GM19238 (cell line): Measurements from ENCODE around the gene GALNT2.

Experiments used
- DNase-seq: peaks from one replicate; pipeline ENCODE4 v3.0.0; 2011; ENCODE audit warnings: low spot score; ENCODE audit not compliant: insufficient read length

The GALNT2 gene

GRCh38 chr1:230207598-230207997 is 140.6 kb downstream of the GALNT2 start:
- no peak for DNase-seq

- DNase-seq: peak; percentile 38
Measured at GRCh38 chr1:230208619-230209261, 141.7 kb downstream of the GALNT2 start.

DNA sequence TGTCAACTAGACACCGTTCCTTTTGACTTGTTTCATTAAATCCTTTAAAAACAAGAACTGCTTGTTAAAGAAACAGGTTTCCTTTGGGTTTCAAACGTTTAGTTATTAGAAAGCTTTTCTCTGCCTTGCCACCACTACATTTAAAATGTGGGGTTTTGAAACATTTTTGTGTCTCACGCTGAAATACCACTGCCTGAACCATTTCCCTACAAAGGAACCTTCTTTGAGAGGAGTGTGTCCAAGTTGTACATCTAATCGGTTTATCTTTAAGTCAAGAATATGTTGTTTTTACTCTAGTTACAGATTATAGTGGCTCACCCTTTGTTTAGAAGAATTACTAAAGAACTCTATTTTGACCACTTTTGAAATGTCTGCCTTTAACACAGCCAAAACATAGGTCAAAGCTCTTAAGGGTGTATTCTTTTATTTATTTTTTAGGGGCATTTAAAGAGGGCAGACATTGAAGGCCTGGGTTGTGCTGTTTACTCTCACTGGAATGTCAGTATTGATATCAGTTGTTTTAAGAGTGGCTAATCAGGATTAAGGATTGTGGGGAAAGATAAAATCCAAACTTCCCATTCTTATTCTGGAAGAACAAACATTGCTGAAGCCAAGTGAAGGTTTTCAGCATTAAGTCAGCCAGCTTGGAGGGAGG is 143.4 kb downstream of the GALNT2 start:
- DNase-seq: no peak

- no peak for DNase-seq
Measured at GRCh38 chr1:230210981-230211336, 143.9 kb downstream of the GALNT2 start.

- no peak for DNase-seq
Measured at GRCh38 chr1:230211436-230212145, 144.6 kb downstream of the GALNT2 start.

GRCh38 chr1:230212405-230212936 is 145.4 kb downstream of the GALNT2 start:
- no peak for DNase-seq

DNA sequence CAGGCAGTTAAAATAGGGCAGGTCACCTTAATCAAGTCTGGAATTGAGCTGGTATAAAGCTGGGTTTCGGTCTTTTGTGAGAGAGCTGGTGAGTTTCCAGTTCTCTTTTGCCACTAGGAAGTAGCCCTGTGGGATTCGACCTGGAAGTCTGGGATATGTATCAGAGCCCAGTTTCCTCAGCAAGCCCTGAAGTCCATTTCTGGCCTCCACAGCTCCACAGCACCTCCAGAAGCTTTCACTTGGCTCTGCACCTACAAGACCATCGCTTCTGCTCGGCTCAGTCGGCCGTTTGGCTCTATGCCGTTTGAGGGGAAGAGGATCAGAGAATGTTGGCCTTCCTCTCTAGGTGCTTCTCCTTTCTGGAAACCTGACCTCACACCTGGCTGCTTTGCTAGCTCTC is 148.0 kb downstream of the GALNT2 start:
- no peak for DNase-seq

DNA sequence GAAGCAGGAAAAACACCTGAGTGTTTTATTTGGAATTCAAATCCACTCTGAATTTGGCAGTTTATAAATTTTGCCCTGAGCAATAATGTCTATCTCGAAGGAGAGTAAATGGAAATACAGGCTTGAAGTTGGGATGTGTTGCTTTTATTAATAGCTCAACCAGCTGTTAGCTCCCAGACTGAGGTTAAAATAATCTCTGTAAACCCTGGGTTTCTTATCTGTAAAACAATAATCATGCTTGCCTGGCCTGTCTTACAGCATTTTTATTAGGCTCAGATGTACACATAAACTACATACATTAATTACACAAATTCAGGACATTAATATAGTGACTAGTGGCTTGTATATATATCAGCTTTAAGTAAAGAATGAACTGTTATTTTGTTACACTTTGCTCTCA is 148.5 kb downstream of the GALNT2 start:
- no peak for DNase-seq

DNA sequence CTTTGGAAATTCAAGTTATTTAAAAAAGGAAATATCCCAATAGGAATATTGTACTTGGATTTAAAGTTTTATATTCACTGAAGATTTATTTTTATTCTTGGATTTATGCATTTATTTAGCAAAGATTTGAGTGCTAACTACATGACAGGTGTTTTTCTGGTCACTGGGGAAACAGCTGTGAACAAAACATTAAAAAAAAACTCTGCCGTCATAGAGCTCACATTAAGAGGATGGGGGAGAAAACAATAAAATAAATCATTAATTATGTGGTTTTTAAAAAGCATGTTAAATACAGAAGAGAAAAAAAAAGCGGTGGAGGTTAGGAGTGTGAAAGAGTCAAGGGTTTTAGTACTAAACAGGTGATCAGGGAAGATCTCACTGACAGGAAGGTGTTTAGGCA is 149.9 kb downstream of the GALNT2 start:
- DNase-seq: no peak

DNA sequence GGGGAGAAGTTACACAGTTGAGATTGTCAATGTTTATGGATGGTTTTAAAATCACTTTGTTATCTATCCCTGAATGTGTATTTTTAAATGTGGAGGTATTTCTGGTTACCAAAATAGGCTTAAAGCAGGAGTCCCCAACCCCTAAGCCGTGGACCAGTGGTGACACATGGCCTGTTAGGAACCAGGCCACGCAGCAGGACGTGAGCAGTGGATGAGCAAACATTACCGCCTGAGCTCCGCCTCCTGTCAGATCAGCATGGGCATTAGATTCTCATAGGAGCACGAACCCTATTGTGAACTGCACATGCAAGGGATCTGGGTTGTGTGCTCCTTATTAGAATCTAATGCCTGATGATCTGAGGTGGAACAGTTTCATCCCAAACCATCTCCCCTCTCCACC is 151.6 kb downstream of the GALNT2 start:
- no peak for DNase-seq

- DNase-seq: no peak
Measured at GRCh38 chr1:230219174-230220067, 152.4 kb downstream of the GALNT2 start.

DNA sequence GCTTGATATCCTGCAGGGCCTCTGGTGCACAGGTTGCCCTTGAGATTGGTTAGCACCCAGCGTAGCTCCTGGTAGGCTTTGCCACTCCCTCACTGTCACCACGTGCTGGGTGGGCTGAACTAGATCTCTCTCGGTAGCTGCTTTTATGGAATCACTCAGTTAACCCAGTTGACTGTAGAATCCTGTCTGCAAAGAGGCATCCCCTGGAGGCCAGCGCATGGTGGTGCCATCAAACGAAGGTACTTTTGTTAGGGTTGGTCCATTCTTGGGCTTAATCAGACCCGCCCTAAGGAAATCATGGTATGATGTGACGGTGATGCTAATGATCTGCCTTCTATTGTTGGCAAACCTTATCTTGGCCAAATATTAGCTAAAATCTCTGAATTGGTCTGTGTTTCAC is 153.4 kb downstream of the GALNT2 start:
- DNase-seq: no peak

GRCh38 chr1:230220907-230221306 is 153.9 kb downstream of the GALNT2 start:
- DNase-seq: no peak

DNA sequence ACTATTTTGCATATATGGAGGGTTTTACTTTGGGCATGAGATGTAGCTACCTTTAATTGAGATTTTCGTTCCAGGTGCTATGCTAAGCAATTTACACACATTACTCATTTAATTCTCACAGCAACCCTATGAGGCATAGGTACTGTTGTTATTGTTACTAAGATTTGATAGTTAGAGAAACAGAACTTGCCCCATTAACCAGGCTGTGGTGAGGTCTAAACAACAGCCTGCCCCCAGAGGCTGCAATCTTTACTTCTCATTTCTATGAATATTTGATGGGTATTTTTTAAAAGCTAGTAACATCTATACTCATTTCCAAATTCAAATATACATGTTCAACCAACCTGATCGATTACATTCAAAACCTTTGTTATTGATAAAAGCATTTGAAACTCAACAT is 155.6 kb downstream of the GALNT2 start:
- DNase-seq: no peak

DNA sequence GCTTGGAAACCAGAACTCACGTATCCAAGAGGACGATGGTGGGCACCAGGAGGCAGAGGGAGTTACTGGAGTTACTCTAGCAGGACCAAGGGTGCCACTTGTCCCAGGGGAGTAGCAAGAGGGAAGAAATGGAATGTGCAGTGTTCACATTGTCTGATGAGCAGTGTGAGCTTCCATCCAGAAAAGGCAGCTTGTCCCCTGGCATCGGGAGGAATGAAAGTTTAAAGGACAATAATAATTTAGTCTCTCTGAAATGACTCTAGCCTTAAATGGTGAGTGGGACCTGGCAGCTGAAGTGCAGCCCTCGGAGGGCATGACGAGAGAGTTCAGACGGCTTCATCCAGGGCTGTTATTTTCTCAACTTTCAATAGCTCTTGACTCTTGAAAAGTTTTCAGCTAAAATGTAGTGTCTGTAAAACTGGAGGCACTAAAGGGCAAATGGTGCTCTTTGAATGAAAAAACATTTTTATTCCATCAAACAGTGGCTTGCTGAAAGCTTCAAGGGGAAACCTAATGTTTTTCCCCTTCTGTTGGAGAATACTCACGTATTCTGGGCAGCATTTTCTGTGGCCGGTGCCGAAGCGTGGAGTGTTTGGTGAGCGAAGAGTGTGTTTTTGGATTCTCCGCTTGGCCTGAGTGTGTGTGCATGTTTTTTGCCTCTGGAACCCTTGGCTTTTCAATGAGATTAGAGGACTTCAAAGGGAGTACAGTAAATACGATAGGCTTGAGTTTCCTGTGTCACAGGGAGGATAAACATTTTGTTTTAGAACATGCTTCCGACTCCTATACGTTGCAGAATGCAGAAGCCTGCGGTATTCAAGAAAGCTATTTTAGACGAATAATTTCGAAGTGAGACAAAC is 157.3 kb downstream of the GALNT2 start:
- DNase-seq: no peak

GRCh38 chr1:230226007-230226800 is 159.2 kb downstream of the GALNT2 start:
- DNase-seq: no peak

GRCh38 chr1:230226814-230227213 is 159.8 kb downstream of the GALNT2 start:
- DNase-seq: no peak

DNA sequence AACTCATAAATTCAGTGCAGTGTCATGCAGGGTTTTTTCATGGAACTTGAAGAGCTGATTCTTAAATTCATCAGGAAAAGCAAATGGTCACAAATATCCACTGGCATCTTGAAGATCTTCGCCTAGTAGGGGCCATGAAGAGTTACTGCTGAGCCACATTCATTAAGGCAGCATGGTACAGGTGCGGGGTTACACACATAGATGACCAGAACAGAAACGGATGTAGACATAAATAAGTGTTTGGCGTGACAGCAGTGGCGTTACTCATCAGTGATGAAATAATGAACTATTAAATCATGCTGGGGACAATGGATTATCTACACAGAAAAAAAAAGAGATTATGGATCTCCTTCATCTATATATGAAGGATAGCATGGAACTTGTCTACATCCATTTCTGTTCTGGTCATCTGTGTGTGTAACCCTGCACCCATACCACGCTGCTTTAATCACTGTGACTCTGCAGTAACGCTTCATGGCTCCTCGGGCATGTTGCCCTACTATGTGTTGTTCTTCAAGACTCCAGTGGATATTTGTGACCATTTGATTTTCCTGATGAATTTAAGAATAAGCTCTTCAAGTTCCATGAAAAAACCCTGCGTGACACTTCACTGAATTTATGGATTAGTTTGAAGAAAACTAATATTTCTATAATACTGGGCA is 161.3 kb downstream of the GALNT2 start:
- no peak for DNase-seq

DNA sequence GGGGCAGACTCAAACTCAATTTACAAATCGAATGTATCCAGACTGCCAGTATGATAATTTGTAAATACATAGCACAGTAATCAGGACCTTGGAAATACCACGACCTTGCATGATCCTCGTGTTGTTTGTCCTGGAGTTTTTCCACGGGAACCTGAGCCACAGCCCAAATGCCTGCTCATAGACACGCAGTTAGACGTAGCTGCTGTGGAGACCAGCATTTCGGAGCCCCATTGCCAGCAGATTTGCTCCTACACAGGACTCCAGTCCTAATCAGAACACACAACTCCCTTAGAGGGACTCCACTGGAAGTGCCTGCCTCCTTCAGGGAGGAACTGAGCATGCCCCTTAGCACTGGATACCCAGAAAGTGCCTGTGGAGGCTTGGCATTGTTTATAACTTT is 163.2 kb downstream of the GALNT2 start:
- no peak for DNase-seq
